Fibroblast of the aortic adventitia (primary cell): ENCODE data around the gene GALNT12. TPM values are rescaled to one million over a fixed set of nuclear protein-coding genes. Genes with fewer than 3 reads are reported as not detected.

Source experiments
- DNase-seq: peaks from one replicate; pipeline ENCODE4 v3.0.0-alpha.2; 2010; ENCODE audit warnings: low read depth
- H3K4me3 ChIP-seq: 2 replicates; pipeline ENCODE4 v1.5.1; 2011; ENCODE audit warnings: low read depth, mild to moderate bottlenecking, control low read depth, low read length, moderate library complexity
- CTCF ChIP-seq: IDR thresholded peaks from 2 replicates; pipeline ENCODE4 v1.5.1; 2011; ENCODE audit warnings: mild to moderate bottlenecking, low read length, control low read depth, inconsistent platforms; ENCODE audit not compliant: insufficient read depth
- total RNA-seq: library from RNA; depleted of rRNA; stranded (reverse); fragments of >200 nt; gene quantifications from 2 replicates; pipeline ENCODE4 v1.2.3, GENCODE V29; 2012; ENCODE audit warnings: low replicate concordance

The GALNT12 gene
- total RNA-seq, 1 donor: 24.9 TPM

- no peak overlapping the region for H3K4me3 ChIP-seq
- DNase-seq: no peak
- TF ChIP-seq CTCF: no peak
Observed at GRCh38 chr9:98830554-98830953, 23.1 kb downstream of the GALNT12 start.

- H3K4me3 ChIP-seq: no peak overlapping the region
- no peak for DNase-seq
- TF ChIP-seq CTCF: no peak
Observed at GRCh38 chr9:98831696-98832095, 24.2 kb downstream of the GALNT12 start.

- DNase-seq: no peak
- TF ChIP-seq CTCF: no peak
- H3K4me3 ChIP-seq: no peak overlapping the region
Observed at GRCh38 chr9:98832768-98833089, 25.3 kb downstream of the GALNT12 start.

- no peak overlapping the region for H3K4me3 ChIP-seq
- peak; percentile 67 for DNase-seq
- no peak for TF ChIP-seq CTCF
Observed at GRCh38 chr9:98833090-98833956, 25.9 kb downstream of the GALNT12 start.

GRCh38 chr9:98834386-98834785 is 26.9 kb downstream of the GALNT12 start:
- no peak for DNase-seq
- no peak for TF ChIP-seq CTCF
- H3K4me3 ChIP-seq: no peak overlapping the region

DNA sequence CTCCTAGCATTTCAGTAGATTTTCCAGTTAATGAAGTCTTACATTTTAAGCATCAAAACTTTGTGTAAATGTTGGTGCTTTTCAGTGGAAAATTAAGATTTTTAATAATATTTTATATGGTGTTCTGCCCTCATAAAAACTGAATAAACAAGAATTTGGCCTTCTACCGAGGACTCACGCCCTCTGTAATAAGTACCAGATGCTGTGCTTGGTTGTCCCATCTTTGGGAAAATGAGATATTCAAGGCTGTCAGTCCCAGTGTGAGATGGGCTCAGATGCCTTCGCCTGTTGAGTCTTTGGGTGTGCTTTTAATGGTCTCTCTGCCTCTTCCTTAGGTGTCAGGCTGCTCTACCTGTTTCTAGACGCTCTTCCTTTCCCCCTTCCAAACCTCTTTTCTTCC is 28.7 kb downstream of the GALNT12 start:
- no peak overlapping the region for H3K4me3 ChIP-seq
- no peak for DNase-seq
- TF ChIP-seq CTCF: no peak

DNA sequence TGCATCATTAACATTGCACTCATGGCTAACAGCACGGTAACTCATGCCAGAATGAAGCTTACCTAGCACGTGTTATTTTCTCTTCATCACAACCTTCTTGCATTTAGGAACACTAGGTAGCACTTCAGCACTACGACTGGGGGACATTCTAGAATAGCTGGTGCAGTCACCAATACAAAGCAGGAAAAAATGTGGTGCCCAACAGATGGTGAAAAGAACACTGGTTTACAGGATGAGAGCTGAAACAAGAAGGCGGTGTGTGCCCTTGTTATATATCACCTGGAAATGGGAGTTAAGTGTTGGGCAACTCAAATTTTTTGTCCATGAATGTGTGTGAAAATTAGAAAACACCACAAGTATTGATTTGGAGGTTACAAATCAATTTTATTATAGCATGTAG is 30.0 kb downstream of the GALNT12 start:
- no peak for DNase-seq
- no peak overlapping the region for H3K4me3 ChIP-seq
- no peak for TF ChIP-seq CTCF
